ENCODE results near the gene CRYGB.
"Not testable (repeated sequence)": the region's sequence is repeated elsewhere in the genome, so short reads cannot be mapped to it uniquely, and the experiment has no call there.

The CRYGB gene

GRCh38 chr2:208150956-208151355, 5.0 kb upstream of the CRYGB start:
- no peak overlapping the region for H3K9ac ChIP-seq (ENCODE audit: low read depth in 1 of 2, low read length in 2 of 2)
- H3K4me1 ChIP-seq (ENCODE audit: control insufficient read depth in 1 of 2, insufficient read depth in 2 of 2, low read length in 2 of 2) = no peaks in the 10 kb centered on the region
- H3K9me3 ChIP-seq (ENCODE audit: control insufficient read depth in 1 of 2, low read length in 2 of 2) = no peaks in the 10 kb centered on the region
- no peaks in the 10 kb centered on the region for H3K36me3 ChIP-seq (ENCODE audit: control insufficient read depth in 1 of 2, insufficient read depth in 2 of 2, low read length in 2 of 2)
- H3K27ac ChIP-seq (ENCODE audit: low read depth, low read length) = no peak overlapping the region
- no peaks in the 10 kb centered on the region for H3K27me3 ChIP-seq (ENCODE audit: control insufficient read depth in 1 of 2, insufficient read depth in 2 of 2, low read length in 2 of 2)
- H3K4me3 ChIP-seq (ENCODE audit: low read depth in 1 of 2, low read length in 2 of 2) = no peak overlapping the region

DNA sequence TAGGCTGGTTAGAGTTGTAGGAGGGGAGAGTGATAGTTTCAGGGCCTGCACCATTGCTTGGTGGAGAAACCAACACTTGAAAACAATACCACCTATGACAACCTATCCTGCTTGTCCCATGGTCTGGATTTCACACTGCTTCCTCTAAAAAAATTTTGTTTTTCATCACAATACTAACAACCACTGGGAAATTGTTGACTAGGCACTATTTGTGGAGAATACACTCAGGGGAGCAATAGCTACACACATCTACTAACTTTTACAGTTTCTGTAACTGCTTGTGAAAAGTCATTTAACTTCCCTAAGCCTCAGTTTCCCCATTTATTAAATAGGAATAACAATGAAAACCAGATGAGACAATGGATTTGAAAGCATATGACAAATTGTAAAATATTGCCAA, 4.1 kb upstream of the CRYGB start:
- H3K9me3 ChIP-seq (ENCODE audit: control insufficient read depth in 1 of 2, low read length in 2 of 2) = no peaks in the 10 kb centered on the region

GRCh38 chr2:208148803-208149202, 2.8 kb upstream of the CRYGB start:
- Histone ChIP-seq H3K9ac (ENCODE audit: low read depth in 1 of 2, low read length in 2 of 2) (no peak overlapping the region), H3K27me3 (ENCODE audit: control insufficient read depth in 1 of 2, insufficient read depth in 2 of 2, low read length in 2 of 2) (no peaks in the 10 kb centered on the region), H3K36me3 (ENCODE audit: control insufficient read depth in 1 of 2, insufficient read depth in 2 of 2, low read length in 2 of 2) (no peaks in the 10 kb centered on the region), H3K9me3 (ENCODE audit: control insufficient read depth in 1 of 2, low read length in 2 of 2) (no peaks in the 10 kb centered on the region), H3K4me1 (ENCODE audit: control insufficient read depth in 1 of 2, insufficient read depth in 2 of 2, low read length in 2 of 2) (no peaks in the 10 kb centered on the region), H3K4me3 (ENCODE audit: low read depth in 1 of 2, low read length in 2 of 2) (no peak overlapping the region), H3K27ac (ENCODE audit: low read depth, low read length) (no peak overlapping the region)

More for the DNA sequence above, 4.1 kb upstream of the CRYGB start:
- no peak overlapping the region for H3K4me3 ChIP-seq (ENCODE audit: low read depth in 1 of 2, low read length in 2 of 2)
- H3K9ac ChIP-seq (ENCODE audit: low read depth in 1 of 2, low read length in 2 of 2) = no peak overlapping the region
- no peaks in the 10 kb centered on the region for H3K4me1 ChIP-seq (ENCODE audit: control insufficient read depth in 1 of 2, insufficient read depth in 2 of 2, low read length in 2 of 2)
- H3K27me3 ChIP-seq (ENCODE audit: control insufficient read depth in 1 of 2, insufficient read depth in 2 of 2, low read length in 2 of 2) = no peaks in the 10 kb centered on the region
- H3K36me3 ChIP-seq (ENCODE audit: control insufficient read depth in 1 of 2, insufficient read depth in 2 of 2, low read length in 2 of 2) = no peaks in the 10 kb centered on the region
- no peak overlapping the region for H3K27ac ChIP-seq (ENCODE audit: low read depth, low read length)

- Histone ChIP-seq H3K27ac (ENCODE audit: low read depth, low read length) (no peak overlapping the region), H3K9me3 (ENCODE audit: control insufficient read depth in 1 of 2, low read length in 2 of 2) (no peaks in the 10 kb centered on the region), H3K27me3 (ENCODE audit: control insufficient read depth in 1 of 2, insufficient read depth in 2 of 2, low read length in 2 of 2) (no peaks in the 10 kb centered on the region), H3K4me1 (ENCODE audit: control insufficient read depth in 1 of 2, insufficient read depth in 2 of 2, low read length in 2 of 2) (peaks cover 0 to 5% of the 10 kb centered on the region in 2 donors), H3K9ac (ENCODE audit: low read depth in 1 of 2, low read length in 2 of 2) (no peak overlapping the region), H3K4me3 (ENCODE audit: low read depth in 1 of 2, low read length in 2 of 2) (no peak overlapping the region), H3K36me3 (ENCODE audit: control insufficient read depth in 1 of 2, insufficient read depth in 2 of 2, low read length in 2 of 2) (no peaks in the 10 kb centered on the region)
Observed at GRCh38 chr2:208147759-208148158, 1.8 kb upstream of the CRYGB start.

DNA sequence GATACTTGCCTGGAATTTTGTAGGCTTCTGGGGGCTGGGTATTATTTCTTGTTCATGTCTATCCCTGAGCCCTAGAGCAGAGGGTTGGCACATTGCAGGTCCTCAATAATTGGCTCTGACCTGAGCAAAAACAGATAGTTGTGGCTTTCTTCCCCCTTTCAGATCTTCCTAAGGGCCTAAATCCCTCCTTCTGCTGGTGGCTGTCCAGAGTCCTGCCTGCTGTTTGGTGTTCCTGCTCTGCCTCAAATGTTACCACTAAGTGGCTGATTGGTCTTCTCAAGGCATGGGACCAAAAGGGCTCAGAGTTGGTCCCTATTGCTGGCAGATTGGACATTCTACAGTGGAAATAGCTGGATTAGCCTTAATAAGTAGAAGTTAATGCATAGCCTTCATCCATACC, 1.1 kb upstream of the CRYGB start:
- H3K27me3 ChIP-seq (ENCODE audit: control insufficient read depth in 1 of 2, insufficient read depth in 2 of 2, low read length in 2 of 2) = no peaks in the 10 kb centered on the region
- peaks cover 0 to 8% of the 10 kb centered on the region in 2 donors for H3K4me1 ChIP-seq (ENCODE audit: control insufficient read depth in 1 of 2, insufficient read depth in 2 of 2, low read length in 2 of 2)
- H3K9me3 ChIP-seq (ENCODE audit: control insufficient read depth in 1 of 2, low read length in 2 of 2) = no peaks in the 10 kb centered on the region
- H3K27ac ChIP-seq (ENCODE audit: low read depth, low read length) = no peak overlapping the region
- H3K4me3 ChIP-seq (ENCODE audit: low read depth in 1 of 2, low read length in 2 of 2) = no peak overlapping the region
- H3K9ac ChIP-seq (ENCODE audit: low read depth in 1 of 2, low read length in 2 of 2) = no peak overlapping the region
- H3K36me3 ChIP-seq (ENCODE audit: control insufficient read depth in 1 of 2, insufficient read depth in 2 of 2, low read length in 2 of 2) = no peaks in the 10 kb centered on the region

DNA sequence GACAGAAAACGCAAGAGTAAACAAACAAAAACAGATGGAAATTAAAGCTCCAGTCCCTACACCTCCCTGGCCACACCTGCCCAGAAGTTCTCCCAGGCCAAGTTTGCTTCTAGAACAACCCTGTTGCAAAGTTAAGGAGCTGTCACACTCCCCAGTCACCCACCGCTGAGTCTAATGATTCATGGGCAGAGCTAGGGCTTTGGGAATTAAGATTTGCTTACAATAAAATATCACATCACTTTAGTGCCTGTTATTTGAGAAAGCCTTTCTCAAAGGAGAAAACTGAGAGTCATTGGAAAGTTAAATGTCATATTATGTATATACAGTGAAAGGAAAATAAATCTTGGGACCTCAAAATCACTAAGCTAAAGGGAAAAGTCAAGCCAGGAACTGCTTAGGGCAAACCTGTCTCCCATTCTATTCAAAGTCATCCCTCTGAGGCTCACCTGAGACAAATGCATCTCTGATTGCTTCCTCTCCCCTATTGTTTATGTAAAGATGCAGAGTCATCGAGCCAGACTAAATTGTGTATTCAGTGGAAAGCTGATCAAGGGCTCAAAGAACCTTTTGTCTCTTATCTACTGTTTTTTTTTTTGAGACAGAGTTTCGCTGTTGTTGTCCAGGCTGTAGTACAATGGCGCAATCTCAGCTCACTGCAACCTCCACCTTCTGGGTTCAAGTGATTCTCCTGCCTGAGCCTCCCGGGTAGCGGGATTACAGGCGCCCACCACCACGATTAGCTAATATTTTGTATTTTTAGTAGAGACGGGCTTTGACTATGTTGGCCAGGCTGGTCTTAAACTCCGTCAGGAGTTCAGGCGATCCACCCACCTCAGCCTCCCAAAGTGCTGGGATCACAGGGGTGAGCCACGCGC, 2.8 kb downstream of the CRYGB start:
- Histone ChIP-seq H3K9ac (ENCODE audit: low read depth in 1 of 2, low read length in 2 of 2) (no peak overlapping the region), H3K36me3 (ENCODE audit: control insufficient read depth in 1 of 2, insufficient read depth in 2 of 2, low read length in 2 of 2) (no peaks in the 10 kb centered on the region), H3K27ac (ENCODE audit: low read depth, low read length) (no peak overlapping the region), H3K27me3 (ENCODE audit: control insufficient read depth in 1 of 2, insufficient read depth in 2 of 2, low read length in 2 of 2) (no peaks in the 10 kb centered on the region), H3K4me1 (ENCODE audit: control insufficient read depth in 1 of 2, insufficient read depth in 2 of 2, low read length in 2 of 2) (peaks cover 0 to 8% of the 10 kb centered on the region in 2 donors), H3K4me3 (ENCODE audit: low read depth in 1 of 2, low read length in 2 of 2) (no peak overlapping the region), H3K9me3 (ENCODE audit: control insufficient read depth in 1 of 2, low read length in 2 of 2) (no peaks in the 10 kb centered on the region)

GRCh38 chr2:208142240-208142924, 3.6 kb downstream of the CRYGB start:
- no peaks in the 10 kb centered on the region for H3K27me3 ChIP-seq (ENCODE audit: control insufficient read depth in 1 of 2, insufficient read depth in 2 of 2, low read length in 2 of 2)
- H3K27ac ChIP-seq (ENCODE audit: low read depth, low read length) = no peak overlapping the region

DNA sequence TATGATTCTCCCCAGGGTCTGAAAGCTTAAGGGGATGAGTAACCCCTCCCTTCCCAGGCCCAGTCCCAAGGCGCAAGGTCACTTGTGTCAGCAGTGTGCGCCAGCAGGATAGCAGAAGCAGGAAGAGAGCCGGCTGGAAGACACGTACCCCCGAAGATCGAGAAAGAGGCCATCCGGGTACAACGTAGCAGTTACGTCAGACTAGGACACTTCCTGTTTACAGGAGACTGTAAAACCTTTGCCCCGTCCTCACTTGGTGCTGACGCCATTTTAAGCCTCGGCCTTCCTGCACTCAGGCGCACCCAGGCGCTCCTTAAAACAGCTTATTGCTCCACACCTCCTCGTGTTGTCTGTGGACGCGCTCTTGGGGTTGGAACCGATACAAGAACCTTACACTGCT, 6.5 kb downstream of the CRYGB start:
- Histone ChIP-seq H3K27me3 (ENCODE audit: control insufficient read depth in 1 of 2, insufficient read depth in 2 of 2, low read length in 2 of 2) (no peaks in the 10 kb centered on the region), H3K4me3 (ENCODE audit: low read depth in 1 of 2, low read length in 2 of 2) (no peak overlapping the region), H3K27ac (ENCODE audit: low read depth, low read length) (no peak overlapping the region), H3K4me1 (ENCODE audit: control insufficient read depth in 1 of 2, insufficient read depth in 2 of 2, low read length in 2 of 2) (peaks cover 27 to 31% of the 10 kb centered on the region in 2 donors), H3K9ac (ENCODE audit: low read depth in 1 of 2, low read length in 2 of 2) (no peak overlapping the region), H3K9me3 (ENCODE audit: control insufficient read depth in 1 of 2, low read length in 2 of 2) (no peaks in the 10 kb centered on the region), H3K36me3 (ENCODE audit: control insufficient read depth in 1 of 2, insufficient read depth in 2 of 2, low read length in 2 of 2) (no peaks in the 10 kb centered on the region)

More at GRCh38 chr2:208142240-208142924, 3.6 kb downstream of the CRYGB start:
- H3K36me3 ChIP-seq (ENCODE audit: control insufficient read depth in 1 of 2, insufficient read depth in 2 of 2, low read length in 2 of 2) = no peaks in the 10 kb centered on the region
- no peaks in the 10 kb centered on the region for H3K9me3 ChIP-seq (ENCODE audit: control insufficient read depth in 1 of 2, low read length in 2 of 2)
- H3K4me3 ChIP-seq (ENCODE audit: low read depth in 1 of 2, low read length in 2 of 2) = no peak overlapping the region
- no peak overlapping the region for H3K9ac ChIP-seq (ENCODE audit: low read depth in 1 of 2, low read length in 2 of 2)
- H3K4me1 ChIP-seq (ENCODE audit: control insufficient read depth in 1 of 2, insufficient read depth in 2 of 2, low read length in 2 of 2) = peaks cover 0 to 8% of the 10 kb centered on the region in 2 donors

DNA sequence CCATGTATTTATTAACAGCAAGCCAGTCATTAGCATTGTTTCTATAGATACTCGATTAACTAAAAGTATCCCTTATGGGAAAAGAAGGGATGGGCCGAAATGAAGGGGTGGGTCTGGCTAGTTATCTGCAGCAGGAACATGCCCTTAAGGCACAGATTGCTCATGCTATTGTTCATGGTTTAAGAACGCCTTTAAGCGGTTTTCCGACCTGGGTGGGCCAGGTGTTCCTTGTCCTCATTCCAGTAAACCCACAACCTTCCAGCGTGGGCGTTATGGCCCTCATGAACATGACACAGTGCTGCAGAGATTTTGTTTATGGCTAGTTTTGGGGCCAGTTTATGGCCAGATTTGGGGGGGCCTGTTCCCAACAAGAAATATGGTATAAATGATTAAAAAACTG, 7.6 kb downstream of the CRYGB start:
- not testable (repeated sequence) for H3K36me3 ChIP-seq (ENCODE audit: control insufficient read depth in 1 of 2, insufficient read depth in 2 of 2, low read length in 2 of 2); H3K27me3 ChIP-seq (ENCODE audit: control insufficient read depth in 1 of 2, insufficient read depth in 2 of 2, low read length in 2 of 2); H3K9ac ChIP-seq (ENCODE audit: low read depth in 1 of 2, low read length in 2 of 2); H3K9me3 ChIP-seq (ENCODE audit: control insufficient read depth in 1 of 2, low read length in 2 of 2); H3K4me3 ChIP-seq (ENCODE audit: low read depth in 1 of 2, low read length in 2 of 2); H3K27ac ChIP-seq (ENCODE audit: low read depth, low read length)
- H3K4me1 ChIP-seq (ENCODE audit: control insufficient read depth in 1 of 2, insufficient read depth in 2 of 2, low read length in 2 of 2) = peaks cover 29 to 31% of the 10 kb centered on the region in 2 donors

GRCh38 chr2:208136716-208137094, 9.3 kb downstream of the CRYGB start:
- no peak overlapping the region for H3K27ac ChIP-seq (ENCODE audit: low read depth, low read length)

More at GRCh38 chr2:208136716-208137094, 9.3 kb downstream of the CRYGB start:
- no peaks in the 10 kb centered on the region for H3K9me3 ChIP-seq (ENCODE audit: control insufficient read depth in 1 of 2, low read length in 2 of 2)
- H3K36me3 ChIP-seq (ENCODE audit: control insufficient read depth in 1 of 2, insufficient read depth in 2 of 2, low read length in 2 of 2) = no peaks in the 10 kb centered on the region
- H3K4me1 ChIP-seq (ENCODE audit: control insufficient read depth in 1 of 2, insufficient read depth in 2 of 2, low read length in 2 of 2) = peaks cover 23 to 35% of the 10 kb centered on the region in 2 donors
- H3K4me3 ChIP-seq (ENCODE audit: low read depth in 1 of 2, low read length in 2 of 2) = no peak overlapping the region
- no peak overlapping the region for H3K9ac ChIP-seq (ENCODE audit: low read depth in 1 of 2, low read length in 2 of 2)
- no peaks in the 10 kb centered on the region for H3K27me3 ChIP-seq (ENCODE audit: control insufficient read depth in 1 of 2, insufficient read depth in 2 of 2, low read length in 2 of 2)
